IPS-18a (cell line): ENCODE data around the gene GAP43.
A peak's percentile ranks its signal among the peaks of the same experiment; 100 is the strongest.

ENCODE experiments used
- H3K27ac ChIP-seq: one replicate; pipeline ENCODE4 v1.5.1; 2013; ENCODE audit warnings: low read length
- H3K27me3 ChIP-seq: one replicate; pipeline ENCODE4 v1.6.1; 2013; ENCODE audit warnings: mild to moderate bottlenecking, low read length; ENCODE audit not compliant: control insufficient read depth, insufficient read depth
- H3K36me3 ChIP-seq: one replicate; pipeline ENCODE4 v1.6.1; 2013; ENCODE audit warnings: low read depth, low read length; ENCODE audit not compliant: control insufficient read depth
- H3K4me1 ChIP-seq: one replicate; pipeline ENCODE4 v1.6.1; 2013; ENCODE audit warnings: low read depth, low read length; ENCODE audit not compliant: control insufficient read depth
- H3K4me3 ChIP-seq: one replicate; pipeline ENCODE4 v1.5.1; 2013; ENCODE audit warnings: low read length
- H3K9ac ChIP-seq: one replicate; pipeline ENCODE4 v1.6.1; 2013; ENCODE audit warnings: mild to moderate bottlenecking, low read length, moderate library complexity
- H3K9me3 ChIP-seq: one replicate; pipeline ENCODE4 v1.6.1; 2013; ENCODE audit warnings: low read depth, low read length; ENCODE audit not compliant: control insufficient read depth

GAP43 gene

DNA sequence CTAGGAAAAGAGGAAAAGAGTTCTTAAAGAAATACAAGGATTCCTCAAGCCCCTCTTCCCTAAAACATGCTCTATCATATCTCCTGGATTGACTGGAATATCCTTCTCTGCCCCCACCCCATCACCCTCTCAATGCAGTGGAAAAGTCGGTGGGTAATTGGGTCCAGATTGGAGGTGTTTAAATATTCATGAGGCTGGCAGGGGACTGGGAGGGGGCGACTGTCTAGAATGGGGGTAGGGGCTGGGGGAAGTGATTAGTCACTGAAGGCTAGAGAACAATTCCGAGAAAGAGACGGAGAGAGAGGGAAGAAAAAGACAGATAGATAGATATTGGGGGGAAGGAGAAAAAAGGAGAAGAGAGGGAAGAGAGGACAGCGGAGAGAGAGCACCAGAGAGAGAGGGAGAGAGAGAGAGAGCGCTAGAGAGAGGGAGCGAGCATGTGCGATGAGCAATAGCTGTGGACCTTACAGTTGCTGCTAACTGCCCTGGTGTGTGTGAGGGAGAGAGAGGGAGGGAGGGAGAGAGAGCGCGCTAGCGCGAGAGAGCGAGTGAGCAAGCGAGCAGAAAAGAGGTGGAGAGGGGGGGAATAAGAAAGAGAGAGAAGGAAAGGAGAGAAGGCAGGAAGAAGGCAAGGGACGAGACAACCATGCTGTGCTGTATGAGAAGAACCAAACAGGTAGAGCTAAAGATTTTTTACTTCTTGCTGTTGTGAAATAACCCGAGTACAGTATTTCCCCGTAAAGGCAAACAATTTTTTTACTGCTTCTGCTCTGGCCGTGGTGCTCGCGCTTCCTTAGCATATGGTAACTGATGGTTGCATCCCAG lies at the start of gene GAP43:
TSS of gene GAP43 (plus strand) at position 467 of the 825 bp plus-strand sequence. CDS start at position 647, 180 bp downstream.
- no peaks in the 10 kb centered on the region for H3K9me3 ChIP-seq
- peak within 1 kb of the TSS; percentile 76 for H3K4me3 ChIP-seq
- H3K4me1 ChIP-seq, result peaks cover 31% of the 10 kb centered on the region
- peaks cover 24% of the 10 kb centered on the region for H3K27me3 ChIP-seq
- peak within 1 kb of the TSS; percentile 41 for H3K27ac ChIP-seq
- no peaks in the 10 kb centered on the region for H3K36me3 ChIP-seq
- H3K9ac ChIP-seq, result peak within 1 kb of the TSS; percentile 43

DNA sequence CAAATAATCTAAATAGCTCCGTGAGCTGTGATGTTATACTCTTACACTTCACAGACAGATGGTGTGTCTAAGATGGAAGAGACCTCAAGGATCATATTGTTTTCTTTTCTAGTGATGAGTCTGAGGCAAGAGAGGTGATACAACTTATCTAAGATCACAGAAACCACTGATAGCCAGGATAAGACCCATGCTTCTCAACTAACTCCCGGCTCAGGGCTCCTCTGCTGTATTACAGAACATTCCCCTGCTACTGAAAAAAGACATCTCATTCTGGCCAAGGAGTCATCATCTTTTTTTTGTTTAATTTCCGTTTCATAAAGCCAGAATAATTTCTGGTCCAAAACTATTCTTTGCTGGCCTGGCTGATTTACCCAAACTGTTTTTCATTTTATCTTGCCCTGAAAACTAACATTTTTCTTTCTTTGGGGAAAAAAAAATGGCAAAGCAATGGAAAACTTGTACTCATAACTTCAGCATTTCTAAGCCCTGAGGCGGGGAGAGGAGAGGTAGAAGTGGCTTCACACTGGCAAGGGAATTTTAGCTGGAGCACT lies 46.9 kb upstream of the GAP43 start:
- no peak overlapping the region for H3K27ac ChIP-seq
- no peak overlapping the region for H3K4me3 ChIP-seq
- H3K36me3 ChIP-seq, result no peaks in the 10 kb centered on the region
- H3K9ac ChIP-seq, result no peak overlapping the region
- H3K27me3 ChIP-seq, result no peaks in the 10 kb centered on the region
- peaks cover 3% of the 10 kb centered on the region for H3K4me1 ChIP-seq
- no peaks in the 10 kb centered on the region for H3K9me3 ChIP-seq

- no peak overlapping the region for H3K9ac ChIP-seq
- H3K4me3 ChIP-seq, result no peak overlapping the region
- peaks cover 3% of the 10 kb centered on the region for H3K4me1 ChIP-seq
- H3K9me3 ChIP-seq, result no peaks in the 10 kb centered on the region
- H3K27ac ChIP-seq, result no peak overlapping the region
- no peaks in the 10 kb centered on the region for H3K36me3 ChIP-seq
- H3K27me3 ChIP-seq, result no peaks in the 10 kb centered on the region
These were observed 46.3 kb upstream of the GAP43 start for GRCh38 chr3:115577000-115577399.

DNA sequence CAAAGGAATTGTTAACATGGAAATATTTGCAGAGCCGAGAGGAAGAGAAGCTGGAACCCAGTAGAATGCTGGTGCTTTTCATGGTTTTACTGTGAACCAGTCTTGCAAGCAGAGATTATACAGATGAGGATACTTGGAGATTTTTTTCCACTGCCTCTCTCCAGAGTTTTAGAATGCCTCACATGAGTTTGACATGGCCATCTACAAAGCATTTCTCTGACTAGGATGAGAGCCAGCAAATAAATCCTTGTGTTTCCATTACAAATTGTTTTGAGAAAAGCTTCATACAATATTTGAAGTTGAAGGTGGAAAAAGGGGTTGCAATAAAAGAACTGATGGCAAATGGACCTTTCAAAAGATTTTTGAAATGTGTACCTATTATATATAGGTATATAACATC lies 45.0 kb upstream of the GAP43 start:
- H3K27ac ChIP-seq, result no peak overlapping the region
- H3K4me1 ChIP-seq, result peaks cover 3% of the 10 kb centered on the region
- H3K36me3 ChIP-seq, result no peaks in the 10 kb centered on the region
- no peak overlapping the region for H3K4me3 ChIP-seq
- H3K27me3 ChIP-seq, result no peaks in the 10 kb centered on the region
- no peak overlapping the region for H3K9ac ChIP-seq
- no peaks in the 10 kb centered on the region for H3K9me3 ChIP-seq

GRCh38 chr3:115580566-115580965 lies 42.7 kb upstream of the GAP43 start:
- no peaks in the 10 kb centered on the region for H3K27me3 ChIP-seq
- no peak overlapping the region for H3K9ac ChIP-seq
- peaks cover 3% of the 10 kb centered on the region for H3K9me3 ChIP-seq
- no peak overlapping the region for H3K4me3 ChIP-seq
- H3K36me3 ChIP-seq, result no peaks in the 10 kb centered on the region
- H3K4me1 ChIP-seq, result peaks cover 3% of the 10 kb centered on the region
- H3K27ac ChIP-seq, result no peak overlapping the region

GRCh38 chr3:115581362-115582135 lies 41.8 kb upstream of the GAP43 start:
- no peak overlapping the region for H3K9ac ChIP-seq
- H3K27me3 ChIP-seq, result no peaks in the 10 kb centered on the region
- peaks cover 3% of the 10 kb centered on the region for H3K4me1 ChIP-seq
- no peak overlapping the region for H3K4me3 ChIP-seq
- H3K36me3 ChIP-seq, result no peaks in the 10 kb centered on the region
- H3K9me3 ChIP-seq, result peaks cover 3% of the 10 kb centered on the region
- no peak overlapping the region for H3K27ac ChIP-seq

DNA sequence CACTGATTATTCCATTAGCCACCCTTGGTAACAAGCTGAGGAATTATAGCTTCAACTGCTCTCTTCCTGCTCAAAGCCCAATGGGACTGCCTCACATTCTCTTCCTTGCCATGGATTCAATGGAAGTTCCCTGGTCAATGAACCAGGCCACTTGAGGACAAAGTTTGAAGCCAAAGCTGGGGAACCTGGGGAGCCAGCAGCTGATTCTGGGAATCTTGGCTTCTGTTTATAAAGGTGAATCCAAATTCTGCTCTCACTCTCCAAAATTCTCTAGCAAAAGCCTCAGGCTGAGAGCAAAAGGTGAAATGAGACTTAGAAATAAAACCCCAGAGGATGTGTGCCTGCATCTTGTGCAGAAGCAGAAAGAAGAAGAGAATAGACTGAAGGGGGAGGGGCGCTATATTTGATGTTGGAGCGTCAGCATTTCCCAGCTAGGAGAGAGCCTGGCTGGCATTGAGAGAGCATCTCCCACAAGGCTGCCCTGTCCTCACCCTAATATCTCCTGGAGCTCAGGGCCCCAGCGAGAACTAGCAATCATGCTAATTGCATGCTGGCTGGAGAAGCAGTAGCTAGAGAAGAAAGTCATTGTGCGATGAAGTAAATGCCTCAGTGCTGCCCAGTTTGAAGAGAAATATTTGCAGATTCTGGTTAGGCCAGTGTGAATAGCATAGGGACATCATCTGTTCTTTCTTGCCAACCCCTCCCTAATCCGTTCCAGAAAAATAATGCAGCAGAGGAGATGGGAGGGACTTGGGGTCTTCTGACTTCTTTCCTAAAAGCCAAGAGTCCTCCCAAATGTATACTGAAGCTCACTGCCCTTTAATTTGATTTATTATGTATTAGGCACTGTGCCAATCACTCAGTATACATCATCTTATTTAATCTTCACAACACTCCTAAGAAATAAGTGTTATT lies 34.9 kb upstream of the GAP43 start:
- Histone ChIP-seq H3K9me3 (peaks cover 3% of the 10 kb centered on the region), H3K4me1 (no peaks in the 10 kb centered on the region), H3K4me3 (no peak overlapping the region), H3K36me3 (no peaks in the 10 kb centered on the region), H3K27me3 (no peaks in the 10 kb centered on the region), H3K9ac (no peak overlapping the region), H3K27ac (no peak overlapping the region)

DNA sequence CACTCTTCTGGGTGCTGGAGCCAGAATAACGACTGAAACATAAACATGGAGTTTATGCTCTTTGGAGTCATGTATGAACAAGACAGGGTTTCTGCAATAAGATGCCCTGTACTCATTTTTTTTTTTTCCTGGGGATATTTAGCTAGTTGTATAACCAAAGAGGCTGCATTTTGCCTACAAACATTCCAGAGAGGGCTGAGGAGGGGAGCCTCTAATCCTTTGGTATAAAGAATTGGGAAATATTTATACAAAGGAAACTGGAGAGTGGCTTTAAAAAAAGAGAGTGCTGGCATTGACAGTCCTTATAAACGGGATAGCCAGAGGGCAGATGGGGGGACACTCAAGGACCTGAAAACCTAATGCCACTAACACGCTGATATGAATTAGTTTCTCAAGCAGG lies 32.4 kb upstream of the GAP43 start:
- Histone ChIP-seq H3K9me3 (no peaks in the 10 kb centered on the region), H3K9ac (no peak overlapping the region), H3K4me3 (no peak overlapping the region), H3K27me3 (no peaks in the 10 kb centered on the region), H3K27ac (no peak overlapping the region), H3K36me3 (no peaks in the 10 kb centered on the region), H3K4me1 (no peaks in the 10 kb centered on the region)

- Histone ChIP-seq H3K27me3 (no peaks in the 10 kb centered on the region), H3K36me3 (no peaks in the 10 kb centered on the region), H3K9ac (no peak overlapping the region), H3K4me1 (no peaks in the 10 kb centered on the region), H3K27ac (no peak overlapping the region), H3K4me3 (no peak overlapping the region), H3K9me3 (no peaks in the 10 kb centered on the region)
These were observed 27.6 kb upstream of the GAP43 start for GRCh38 chr3:115595611-115596275.

GRCh38 chr3:115598216-115598615 lies 25.1 kb upstream of the GAP43 start:
- Histone ChIP-seq H3K9ac (no peak overlapping the region), H3K36me3 (no peaks in the 10 kb centered on the region), H3K4me3 (no peak overlapping the region), H3K27ac (no peak overlapping the region), H3K9me3 (no peaks in the 10 kb centered on the region), H3K27me3 (no peaks in the 10 kb centered on the region), H3K4me1 (no peaks in the 10 kb centered on the region)
